Tibial nerve (tissue), 4 donors: ENCODE measurements around the gene BCAS3. TPM values are rescaled to one million over a fixed set of nuclear protein-coding genes. Genes with fewer than 3 reads are reported as not detected.
A peak's percentile ranks its signal among the peaks of the same experiment; 100 is the strongest.

Experiments used
- DNase-seq, 2 donors: peaks; one replicate each; pipeline ENCODE4 v3.0.0-alpha.2; 2019; ENCODE audit warnings: low spot score in 2 of 2
- H3K27ac ChIP-seq, 4 donors: fragments of 200-600 bp; sonication (generic) in 3 of 4; one replicate each; pipeline ENCODE4 v1.5.1; 2017 to 2019; ENCODE audit warnings: mild to moderate bottlenecking in 1 of 4
- H3K27me3 ChIP-seq, 2 donors: fragments of 200-600 bp; sonication (generic) in 1 of 2; one replicate each; pipeline versions ENCODE4 v1.5.1 to v1.6.0; 2017 to 2019
- H3K36me3 ChIP-seq, 3 donors: fragments of 200-600 bp; sonication (generic); one replicate each; pipeline ENCODE4 v1.5.1; 2018 to 2019
- H3K4me1 ChIP-seq, 4 donors: fragments of 200-600 bp; sonication (generic) in 3 of 4; one replicate each; pipeline ENCODE4 v1.5.1; 2017 to 2019
- H3K4me3 ChIP-seq, 4 donors: fragments of 200-600 bp; sonication (generic) in 3 of 4; one replicate each; pipeline ENCODE4 v1.5.1; 2017 to 2019; ENCODE audit warnings: mild to moderate bottlenecking in 1 of 4, moderate library complexity in 1 of 4
- H3K9me3 ChIP-seq, 4 donors: fragments of 200-600 bp; sonication (generic) in 3 of 4; one replicate each; pipeline ENCODE4 v1.5.1; 2017 to 2019
- CTCF ChIP-seq, 5 experiments: fragments of 200-600 bp in 3 of 5; fragments of 450-650 bp in 2 of 5; sonication (generic) in 3 of 5; IDR thresholded peaks; one replicate each; pipeline ENCODE4 v1.5.1; 2016 to 2019; ENCODE audit warnings: antibody characterized with exemption in 5 of 5, mild to moderate bottlenecking in 3 of 5, moderate library complexity in 2 of 5
- EP300 ChIP-seq, 2 donors: sonication (generic); formaldehyde crosslinking; IDR thresholded peaks; one replicate each; pipeline ENCODE4 v1.6.1; 2017; ENCODE audit warnings: antibody characterized with exemption in 2 of 2, mild to moderate bottlenecking in 1 of 2
- POLR2A ChIP-seq, 2 donors: fragments of 450-650 bp; IDR thresholded peaks; one replicate each; pipeline ENCODE4 v1.6.1; 2017; ENCODE audit warnings: antibody characterized with exemption in 2 of 2, mild to moderate bottlenecking in 2 of 2, moderate library complexity in 2 of 2
- WGBS, 2 donors: methylation state at CpG; one replicate each; pipeline ENCODE4 v1.1.5; 2018; 5-methylcytosine and 5-hydroxymethylcytosine counted together
- total RNA-seq, 4 donors: library from RNA; depleted of rRNA; stranded (reverse); fragments of >200 nt; gene quantifications; one replicate each; pipeline ENCODE4 v1.1.0, GENCODE V29; 2016

The BCAS3 gene
- total RNA-seq, 4 donors from 2014 or later = 26.4 to 48.1 (median 44.8) TPM

GRCh38 chr17:61127960-61128359 lies 450.3 kb downstream of the BCAS3 start:
- TF ChIP-seq CTCF (IDR thresholded peaks at IDR 0.05) = no peak
- TF ChIP-seq EP300 (IDR thresholded peaks at IDR 0.05) = no peak
- no peak for TF ChIP-seq POLR2A (IDR thresholded peaks at IDR 0.05)
- Histone ChIP-seq H3K4me1 (peaks cover 0 to 55% (median 0%) of the 10 kb centered on the region in 4 donors), H3K36me3 (no peaks in the 10 kb centered on the region), H3K27ac (peak overlapping the region in 1 of 4 donors; percentile 64), H3K9me3 (no peaks in the 10 kb centered on the region), H3K27me3 (no peaks in the 10 kb centered on the region), H3K4me3 (no peak overlapping the region)
- WGBS, 2 donors = 77 to 88% methylated on average over 2 of the region's 2 CpGs
- DNase-seq = no peak

GRCh38 chr17:61128661-61129115 lies 451.0 kb downstream of the BCAS3 start:
- H3K27me3 ChIP-seq = no peaks in the 10 kb centered on the region
- peaks cover 0 to 62% (median 0%) of the 10 kb centered on the region in 4 donors for H3K4me1 ChIP-seq
- DNase-seq = no peak
- no peaks in the 10 kb centered on the region for H3K9me3 ChIP-seq
- H3K4me3 ChIP-seq = no peak overlapping the region
- 26 to 31% methylated on average over 8 of the region's 8 CpGs for WGBS, 2 donors
- H3K36me3 ChIP-seq = no peaks in the 10 kb centered on the region
- TF ChIP-seq CTCF (IDR thresholded peaks at IDR 0.05) = no peak
- TF ChIP-seq EP300 (IDR thresholded peaks at IDR 0.05) = no peak
- TF ChIP-seq POLR2A (IDR thresholded peaks at IDR 0.05) = no peak
- peak overlapping the region in 1 of 4 donors; percentile 64 for H3K27ac ChIP-seq

GRCh38 chr17:61129267-61130254 lies 451.9 kb downstream of the BCAS3 start:
- no peak for DNase-seq
- no peaks in the 10 kb centered on the region for H3K9me3 ChIP-seq

GRCh38 chr17:61130330-61130729 lies 452.7 kb downstream of the BCAS3 start:
- Histone ChIP-seq H3K36me3 (no peaks in the 10 kb centered on the region), H3K27me3 (no peaks in the 10 kb centered on the region), H3K4me1 (peaks cover 0 to 56% (median 0%) of the 10 kb centered on the region in 4 donors), H3K27ac (no peak overlapping the region), H3K4me3 (no peak overlapping the region), H3K9me3 (no peaks in the 10 kb centered on the region)
- WGBS, 2 donors = 90 to 92% methylated on average over 4 of the region's 4 CpGs
- DNase-seq = no peak
- TF ChIP-seq EP300 (IDR thresholded peaks at IDR 0.05) (no peak), CTCF (IDR thresholded peaks at IDR 0.05) (no peak), POLR2A (IDR thresholded peaks at IDR 0.05) (no peak)

More at GRCh38 chr17:61129267-61130254, 451.9 kb downstream of the BCAS3 start:
- peaks cover 0 to 56% (median 0%) of the 10 kb centered on the region in 4 donors for H3K4me1 ChIP-seq
- peak overlapping the region in 2 of 4 donors; percentile 12 to 64 for H3K27ac ChIP-seq
- no peak overlapping the region for H3K4me3 ChIP-seq
- 75 to 79% methylated on average over 7 of the region's 7 CpGs for WGBS, 2 donors
- TF ChIP-seq EP300 (IDR thresholded peaks at IDR 0.05) = no peak
- no peak for TF ChIP-seq CTCF (IDR thresholded peaks at IDR 0.05)
- no peak for TF ChIP-seq POLR2A (IDR thresholded peaks at IDR 0.05)
- H3K27me3 ChIP-seq = no peaks in the 10 kb centered on the region
- H3K36me3 ChIP-seq = no peaks in the 10 kb centered on the region

GRCh38 chr17:61131585-61131984 lies 453.9 kb downstream of the BCAS3 start:
- DNase-seq = no peak
- WGBS, 2 donors = 58 to 64% methylated on average over 2 of the region's 2 CpGs
- Histone ChIP-seq H3K4me3 (no peak overlapping the region), H3K36me3 (no peaks in the 10 kb centered on the region), H3K27me3 (no peaks in the 10 kb centered on the region), H3K9me3 (no peaks in the 10 kb centered on the region), H3K4me1 (peaks cover 0 to 48% (median 0%) of the 10 kb centered on the region in 4 donors), H3K27ac (peak overlapping the region in 1 of 4 donors; percentile 38)
- TF ChIP-seq EP300 (IDR thresholded peaks at IDR 0.05) (no peak), POLR2A (IDR thresholded peaks at IDR 0.05) (no peak), CTCF (IDR thresholded peaks at IDR 0.05) (no peak)
